ENCODE results near the gene MRPS18B. TPM values are rescaled to one million over a fixed set of nuclear protein-coding genes. Genes with fewer than 3 reads are reported as not detected.

MRPS18B gene
- total and polyA plus RNA-seq, 2 of the 13 experiments (the other 11 are each of a cell fraction or from before 2014, with no cell fraction given) = 125 to 131 TPM

GRCh38 chr6:30655743-30656094, 38.1 kb downstream of the MRPS18B start (continued):
- TF ChIP-seq REST (IDR thresholded peaks at IDR 0.05; ENCODE audit: borderline replicate concordance in 1 of 2, low read depth in 1 of 2, low read length in 2 of 2) (no peak), HOXA7 (CRISPR knock-in tag; IDR thresholded peaks at IDR 0.05) (no peak), DNMT1 (CRISPR knock-in tag; IDR thresholded peaks at IDR 0.05) (no peak), GMEB1 (CRISPR knock-in tag; IDR thresholded peaks at IDR 0.05; ENCODE audit: borderline replicate concordance) (no peak), ZNF7 (CRISPR knock-in tag; IDR thresholded peaks at IDR 0.05) (no peak), RARG (CRISPR knock-in tag; IDR thresholded peaks at IDR 0.05; ENCODE audit: low read depth) (no peak), SMAD3 (CRISPR knock-in tag; IDR thresholded peaks at IDR 0.05) (no peak), PRDM15 (CRISPR knock-in tag; IDR thresholded peaks at IDR 0.05) (no peak), TAF15 (IDR thresholded peaks at IDR 0.05; ENCODE audit: low read depth, low read length, poor library complexity, severe bottlenecking) (no peak), ZNF777 (CRISPR knock-in tag; IDR thresholded peaks at IDR 0.05) (0 out of 2 replicates have a peak, but pooled peaks have one; percentile 8)
- TF ChIP-seq, protein P1, sequence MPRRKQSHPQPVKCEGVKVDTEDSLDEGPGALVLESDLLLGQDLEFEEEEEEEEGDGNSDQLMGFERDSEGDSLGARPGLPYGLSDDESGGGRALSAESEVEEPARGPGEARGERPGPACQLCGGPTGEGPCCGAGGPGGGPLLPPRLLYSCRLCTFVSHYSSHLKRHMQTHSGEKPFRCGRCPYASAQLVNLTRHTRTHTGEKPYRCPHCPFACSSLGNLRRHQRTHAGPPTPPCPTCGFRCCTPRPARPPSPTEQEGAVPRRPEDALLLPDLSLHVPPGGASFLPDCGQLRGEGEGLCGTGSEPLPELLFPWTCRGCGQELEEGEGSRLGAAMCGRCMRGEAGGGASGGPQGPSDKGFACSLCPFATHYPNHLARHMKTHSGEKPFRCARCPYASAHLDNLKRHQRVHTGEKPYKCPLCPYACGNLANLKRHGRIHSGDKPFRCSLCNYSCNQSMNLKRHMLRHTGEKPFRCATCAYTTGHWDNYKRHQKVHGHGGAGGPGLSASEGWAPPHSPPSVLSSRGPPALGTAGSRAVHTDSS (CRISPR knock-in tag; conservative IDR thresholded peaks at IDR 0.05) = no peak
- TF ChIP-seq, protein P2, sequence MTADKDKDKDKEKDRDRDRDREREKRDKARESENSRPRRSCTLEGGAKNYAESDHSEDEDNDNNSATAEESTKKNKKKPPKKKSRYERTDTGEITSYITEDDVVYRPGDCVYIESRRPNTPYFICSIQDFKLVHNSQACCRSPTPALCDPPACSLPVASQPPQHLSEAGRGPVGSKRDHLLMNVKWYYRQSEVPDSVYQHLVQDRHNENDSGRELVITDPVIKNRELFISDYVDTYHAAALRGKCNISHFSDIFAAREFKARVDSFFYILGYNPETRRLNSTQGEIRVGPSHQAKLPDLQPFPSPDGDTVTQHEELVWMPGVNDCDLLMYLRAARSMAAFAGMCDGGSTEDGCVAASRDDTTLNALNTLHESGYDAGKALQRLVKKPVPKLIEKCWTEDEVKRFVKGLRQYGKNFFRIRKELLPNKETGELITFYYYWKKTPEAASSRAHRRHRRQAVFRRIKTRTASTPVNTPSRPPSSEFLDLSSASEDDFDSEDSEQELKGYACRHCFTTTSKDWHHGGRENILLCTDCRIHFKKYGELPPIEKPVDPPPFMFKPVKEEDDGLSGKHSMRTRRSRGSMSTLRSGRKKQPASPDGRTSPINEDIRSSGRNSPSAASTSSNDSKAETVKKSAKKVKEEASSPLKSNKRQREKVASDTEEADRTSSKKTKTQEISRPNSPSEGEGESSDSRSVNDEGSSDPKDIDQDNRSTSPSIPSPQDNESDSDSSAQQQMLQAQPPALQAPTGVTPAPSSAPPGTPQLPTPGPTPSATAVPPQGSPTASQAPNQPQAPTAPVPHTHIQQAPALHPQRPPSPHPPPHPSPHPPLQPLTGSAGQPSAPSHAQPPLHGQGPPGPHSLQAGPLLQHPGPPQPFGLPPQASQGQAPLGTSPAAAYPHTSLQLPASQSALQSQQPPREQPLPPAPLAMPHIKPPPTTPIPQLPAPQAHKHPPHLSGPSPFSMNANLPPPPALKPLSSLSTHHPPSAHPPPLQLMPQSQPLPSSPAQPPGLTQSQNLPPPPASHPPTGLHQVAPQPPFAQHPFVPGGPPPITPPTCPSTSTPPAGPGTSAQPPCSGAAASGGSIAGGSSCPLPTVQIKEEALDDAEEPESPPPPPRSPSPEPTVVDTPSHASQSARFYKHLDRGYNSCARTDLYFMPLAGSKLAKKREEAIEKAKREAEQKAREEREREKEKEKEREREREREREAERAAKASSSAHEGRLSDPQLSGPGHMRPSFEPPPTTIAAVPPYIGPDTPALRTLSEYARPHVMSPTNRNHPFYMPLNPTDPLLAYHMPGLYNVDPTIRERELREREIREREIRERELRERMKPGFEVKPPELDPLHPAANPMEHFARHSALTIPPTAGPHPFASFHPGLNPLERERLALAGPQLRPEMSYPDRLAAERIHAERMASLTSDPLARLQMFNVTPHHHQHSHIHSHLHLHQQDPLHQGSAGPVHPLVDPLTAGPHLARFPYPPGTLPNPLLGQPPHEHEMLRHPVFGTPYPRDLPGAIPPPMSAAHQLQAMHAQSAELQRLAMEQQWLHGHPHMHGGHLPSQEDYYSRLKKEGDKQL (CRISPR knock-in tag; IDR thresholded peaks at IDR 0.05; ENCODE audit: low read depth) = no peak

Measured in HepG2 (cell line).